ENCODE results near the gene SLC25A39. TPM values are rescaled to one million over a fixed set of nuclear protein-coding genes. Genes with fewer than 3 reads are reported as not detected.

SLC25A39 gene
- total and polyA plus RNA-seq, 5 experiments from 2014 or later = 94.9 to 176 (median 133) TPM

DNA sequence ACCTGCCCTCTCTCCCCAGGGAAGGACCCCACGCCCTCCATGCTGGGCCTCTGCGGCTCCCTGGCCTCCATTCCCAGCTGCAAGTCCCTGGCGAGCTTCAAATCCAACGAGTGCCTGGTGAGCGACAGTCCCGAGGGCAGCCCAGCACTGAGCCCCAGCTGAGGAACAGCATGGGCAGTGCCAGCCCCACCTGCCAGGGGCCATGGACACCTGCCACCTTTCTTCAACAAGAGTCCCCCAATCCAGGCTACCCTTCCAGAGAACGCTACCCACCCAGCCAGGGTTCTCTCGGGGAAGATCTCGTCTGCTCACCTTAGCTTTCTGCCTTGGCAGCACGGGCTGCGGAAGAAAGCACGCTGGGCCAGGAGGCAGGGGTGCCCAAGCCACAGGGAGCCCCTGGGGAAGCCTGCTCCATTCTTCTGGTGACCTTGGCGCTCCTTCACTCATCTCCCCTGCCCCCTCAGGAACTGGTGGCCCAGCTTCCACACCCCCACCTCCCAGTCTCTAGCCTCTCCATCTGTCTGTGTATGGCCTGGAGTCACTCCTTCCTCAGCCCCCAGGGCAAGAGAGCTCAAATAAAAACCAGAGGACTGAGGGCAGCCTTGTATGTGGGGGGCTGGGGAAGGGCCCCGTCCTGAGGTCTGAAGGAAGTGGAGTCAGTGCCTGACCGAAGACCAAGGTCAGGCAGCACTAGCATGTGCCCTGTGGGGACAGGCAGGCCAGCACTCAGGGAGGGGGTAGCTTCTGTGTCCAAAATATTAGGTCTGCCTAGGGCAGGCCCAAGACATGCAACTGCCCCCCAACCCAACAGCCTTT lies 6.3 kb downstream of the SLC25A39 start:
- Mint-ChIP-seq H3K4me3 (no peak overlapping the region), H3K4me1 (peaks cover 12 to 32% (median 20%) of the 10 kb centered on the region in 4 donors), H3K9me3 (no peaks in the 10 kb centered on the region), H3K27ac (no peak overlapping the region), H3K36me3 (peaks cover 0 to 26% (median 2%) of the 10 kb centered on the region in 3 donors), H3K27me3 (peaks cover 15 to 36% (median 25%) of the 10 kb centered on the region in 5 donors)
- ATAC-seq (no peak), DNase-seq (peak in 1 of 10 donors; percentile 53)
- POLR2A ChIA-PET = interaction anchor here (0.5 to 14.5 kb wide), 5 partner anchors 9 to 103 kb away, joined by 3 to 445 read pairs (median 3); partner anchors contain the start of gene UBTF

GRCh38 chr17:44317545-44317944 lies 7.1 kb downstream of the SLC25A39 start:
- no peak for ATAC-seq
- POLR2A ChIA-PET = interaction anchor here (0.5 to 14.5 kb wide), 7 partner anchors 9 to 102 kb away, joined by 3 to 445 read pairs (median 6); partner anchors contain the start of gene UBTF
- Mint-ChIP-seq H3K9me3 (no peaks in the 10 kb centered on the region), H3K4me3 (peak overlapping the region in 4 of 10 donors; percentile 6 to 65 (median 42)), H3K4me1 (peaks cover 12 to 25% (median 19%) of the 10 kb centered on the region in 4 donors), H3K36me3 (peaks cover 0 to 26% (median 2%) of the 10 kb centered on the region in 3 donors), H3K27me3 (peaks cover 15 to 41% (median 25%) of the 10 kb centered on the region in 5 donors), H3K27ac (peak overlapping the region in 1 of 10 donors; percentile 6)
- peak in 1 of 10 donors; percentile 9 for DNase-seq

DNA sequence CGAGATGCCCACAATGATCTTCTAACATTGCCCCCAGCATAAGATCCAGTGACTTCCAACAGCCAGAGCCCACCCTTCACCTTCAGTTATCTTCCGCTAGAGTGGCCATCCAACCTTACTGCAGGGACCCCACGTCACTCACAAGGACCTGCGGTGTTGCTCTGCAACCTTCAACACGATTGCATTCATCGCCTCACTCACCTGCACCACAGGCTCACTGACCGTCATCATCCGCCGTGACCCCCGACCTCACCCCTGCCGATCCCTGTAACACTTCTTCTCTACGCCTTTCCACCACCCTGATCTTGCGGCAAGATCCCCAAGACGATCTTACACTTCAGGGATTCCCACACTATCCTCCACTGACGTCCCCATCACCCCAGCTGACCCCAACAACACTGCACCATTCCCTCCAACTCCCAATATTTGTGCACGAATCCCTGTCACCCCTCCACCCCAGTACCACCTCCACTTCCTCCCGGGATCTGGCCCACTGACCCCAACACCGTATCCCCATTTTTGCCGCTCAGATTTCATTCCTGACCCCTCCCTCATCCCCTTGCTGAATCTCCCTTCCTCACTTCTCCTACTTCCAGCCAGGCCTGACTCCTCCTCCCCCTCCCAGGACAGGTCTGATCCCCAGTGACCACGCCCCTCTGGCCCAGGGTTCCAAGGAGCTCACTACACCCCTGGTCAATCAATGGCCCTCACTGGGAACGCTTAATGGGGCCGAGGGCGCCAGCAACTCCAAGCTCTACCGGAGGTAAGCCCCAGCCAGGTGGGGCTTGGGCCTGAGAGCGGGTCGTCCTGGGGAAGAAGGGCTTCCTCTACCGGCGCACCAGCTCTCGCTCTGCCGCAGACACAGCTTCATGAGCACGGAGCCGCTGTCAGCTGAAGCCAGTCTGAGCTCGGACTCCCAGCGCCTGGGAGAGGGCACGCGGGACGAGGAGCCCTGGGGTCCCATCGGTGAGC lies 8.6 kb downstream of the SLC25A39 start:
- DNase-seq = peak in 1 of 10 donors; percentile 49
- peak in 1 of 2 donors; percentile 36 for ATAC-seq
- Mint-ChIP-seq H3K27me3 (peaks cover 15 to 41% (median 29%) of the 10 kb centered on the region in 5 donors), H3K4me1 (peaks cover 12 to 17% (median 15%) of the 10 kb centered on the region in 4 donors), H3K36me3 (peaks cover 0 to 14% (median 0%) of the 10 kb centered on the region in 3 donors), H3K9me3 (no peaks in the 10 kb centered on the region), H3K4me3 (peak overlapping the region; percentile 69 to 87 (median 78)), H3K27ac (peak overlapping the region in 1 of 10 donors; percentile 14)
- POLR2A ChIA-PET = interaction anchor here (0.5 to 14.5 kb wide), 3 partner anchors 11 to 100 kb away, joined by 7 to 445 read pairs (median 8); partner anchors contain the start of gene UBTF

DNA sequence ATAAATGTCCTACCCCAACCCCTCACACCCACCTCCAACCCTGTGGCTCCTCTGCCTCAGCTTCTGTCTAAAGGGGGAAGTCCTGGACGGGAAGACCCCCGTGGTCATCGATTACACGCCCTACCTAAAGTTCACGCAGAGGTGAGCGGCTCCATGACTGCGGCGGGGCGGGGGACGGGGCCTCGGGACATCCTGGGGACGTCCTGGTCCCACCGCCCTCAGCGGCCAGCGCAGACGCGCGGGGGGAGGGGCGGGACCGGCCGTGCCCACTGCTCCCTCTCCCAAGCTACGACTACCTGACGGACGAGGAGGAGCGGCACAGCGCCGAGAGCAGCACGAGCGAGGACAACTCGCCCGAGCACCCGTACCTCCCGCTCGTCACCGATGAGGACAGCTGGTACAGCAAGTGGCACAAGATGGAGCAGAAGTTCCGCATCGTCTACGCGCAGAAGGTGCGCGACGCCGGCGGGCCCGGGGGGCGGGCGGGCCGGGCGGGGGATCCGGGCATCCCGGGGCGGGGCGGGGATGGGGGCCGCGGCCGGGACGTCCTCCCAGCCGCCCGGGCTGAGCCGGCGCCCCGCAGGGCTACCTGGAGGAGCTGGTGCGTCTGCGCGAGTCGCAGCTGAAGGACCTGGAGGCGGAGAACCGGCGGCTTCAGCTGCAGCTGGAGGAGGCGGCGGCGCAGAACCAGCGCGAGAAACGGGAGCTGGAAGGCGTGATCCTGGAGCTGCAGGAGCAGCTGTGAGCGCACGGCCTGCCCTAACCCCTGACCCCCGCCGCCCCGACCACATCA lies 9.6 kb downstream of the SLC25A39 start:
- H3K27ac Mint-ChIP-seq = no peak overlapping the region
- peaks cover 15 to 41% (median 29%) of the 10 kb centered on the region in 5 donors for H3K27me3 Mint-ChIP-seq
- peak; percentile 80 to 81 for ATAC-seq
- H3K4me1 Mint-ChIP-seq = peaks cover 13 to 19% (median 16%) of the 10 kb centered on the region in 4 donors
- peak overlapping the region; percentile 67 to 87 (median 78) for H3K4me3 Mint-ChIP-seq
- DNase-seq = peak in 5 of 10 donors; percentile 12 to 66 (median 35)
- no peaks in the 10 kb centered on the region for H3K9me3 Mint-ChIP-seq
- H3K36me3 Mint-ChIP-seq = peaks cover 0 to 10% (median 0%) of the 10 kb centered on the region in 3 donors
- POLR2A ChIA-PET = interaction anchor here (14.5 kb wide), 1 partner anchor 99 kb away, joined by 445 read pairs; the partner anchor contains the start of gene UBTF

DNA sequence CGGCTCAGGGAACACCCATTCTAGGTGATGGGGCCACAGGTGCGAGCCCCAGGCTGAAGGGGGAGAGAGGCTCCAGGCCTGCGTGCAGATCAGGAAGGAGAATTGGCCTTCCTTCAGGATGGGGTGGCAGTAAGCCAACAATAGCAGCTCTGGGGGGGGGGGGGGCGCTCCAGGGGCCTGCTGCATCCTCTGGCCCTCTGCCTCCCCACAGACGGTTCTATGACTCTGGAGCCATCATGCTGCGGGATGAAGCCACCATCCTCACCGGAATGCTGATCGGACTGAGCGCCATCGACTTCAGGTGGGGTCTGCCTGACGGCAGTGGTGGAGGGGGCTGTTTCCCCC lies 10.1 kb downstream of the SLC25A39 start:
- POLR2A ChIA-PET = interaction anchor here (14.5 kb wide), 1 partner anchor 99 kb away, joined by 445 read pairs; the partner anchor contains the start of gene UBTF
- H3K36me3 Mint-ChIP-seq = peaks cover 0 to 6% (median 0%) of the 10 kb centered on the region in 3 donors
- peaks cover 15 to 42% (median 34%) of the 10 kb centered on the region in 5 donors for H3K27me3 Mint-ChIP-seq
- H3K4me1 Mint-ChIP-seq = peaks cover 18 to 23% (median 20%) of the 10 kb centered on the region in 4 donors
- peak in 1 of 10 donors; percentile 16 for DNase-seq
- no peaks in the 10 kb centered on the region for H3K9me3 Mint-ChIP-seq
- no peak for ATAC-seq
- peak overlapping the region; percentile 28 to 78 (median 65) for H3K4me3 Mint-ChIP-seq
- H3K27ac Mint-ChIP-seq = peak overlapping the region in 1 of 10 donors; percentile 59

- Mint-ChIP-seq H3K27ac (peak overlapping the region in 1 of 10 donors; percentile 59), H3K36me3 (peaks cover 0 to 2% (median 0%) of the 10 kb centered on the region in 3 donors), H3K4me1 (peaks cover 20 to 24% (median 20%) of the 10 kb centered on the region in 4 donors), H3K27me3 (peaks cover 15 to 43% (median 34%) of the 10 kb centered on the region in 5 donors), H3K9me3 (no peaks in the 10 kb centered on the region), H3K4me3 (peak overlapping the region in 9 of 10 donors; percentile 32 to 78 (median 66))
- ATAC-seq = no peak
- no peak for DNase-seq
- POLR2A ChIA-PET = interaction anchor here (14.5 kb wide), 1 partner anchor 98 kb away, joined by 445 read pairs; the partner anchor contains the start of gene UBTF
These were observed 10.6 kb downstream of the SLC25A39 start for GRCh38 chr17:44314031-44314430.

DNA sequence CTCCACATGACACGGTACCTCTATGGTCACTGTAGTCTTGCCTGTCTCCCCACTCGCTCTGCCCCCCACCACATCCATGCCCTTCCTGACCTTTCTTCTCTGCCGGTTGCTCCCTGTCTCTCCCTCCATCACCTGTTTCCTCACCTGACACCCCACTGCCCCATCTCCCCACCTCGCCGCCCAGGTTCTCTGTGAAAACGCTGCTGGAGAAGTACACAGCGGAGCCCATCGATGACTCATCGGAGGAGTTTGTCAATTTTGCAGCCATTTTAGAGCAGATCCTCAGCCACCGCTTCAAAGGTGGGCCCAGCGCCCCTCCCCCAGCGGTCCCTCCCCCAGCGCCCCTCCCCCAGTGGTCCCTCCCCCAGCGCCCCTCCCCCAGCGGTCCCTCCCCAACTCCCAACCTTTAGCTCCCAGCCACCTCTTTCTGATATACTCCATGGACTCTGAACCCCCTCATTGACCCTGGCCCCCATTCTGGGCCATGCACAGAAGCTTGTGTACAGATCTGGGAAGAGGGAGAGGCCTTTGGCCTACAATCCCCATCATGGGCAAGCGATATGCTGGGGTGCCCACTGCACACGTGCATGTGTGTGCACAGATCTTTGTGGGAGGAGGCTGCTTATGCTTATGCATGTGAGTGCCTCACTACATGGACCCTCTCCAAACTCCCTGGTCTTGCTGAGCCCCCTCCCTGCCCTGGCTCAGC lies 12.1 kb downstream of the SLC25A39 start:
- POLR2A ChIA-PET = interaction anchor here (1.5 to 1.6 kb wide), 2 partner anchors 14 to 91 kb away, joined by 3 to 5 read pairs; no protein-coding TSS in a partner anchor
- H3K36me3 Mint-ChIP-seq = peaks cover 0 to 2% (median 0%) of the 10 kb centered on the region in 3 donors
- H3K27me3 Mint-ChIP-seq = peaks cover 15 to 41% (median 32%) of the 10 kb centered on the region in 5 donors
- no peaks in the 10 kb centered on the region for H3K9me3 Mint-ChIP-seq
- ATAC-seq (no peak), DNase-seq (no peak)
- peaks cover 19 to 31% (median 24%) of the 10 kb centered on the region in 4 donors for H3K4me1 Mint-ChIP-seq
- peak overlapping the region in 3 of 10 donors; percentile 10 to 15 (median 10) for H3K4me3 Mint-ChIP-seq
- H3K27ac Mint-ChIP-seq = no peak overlapping the region

DNA sequence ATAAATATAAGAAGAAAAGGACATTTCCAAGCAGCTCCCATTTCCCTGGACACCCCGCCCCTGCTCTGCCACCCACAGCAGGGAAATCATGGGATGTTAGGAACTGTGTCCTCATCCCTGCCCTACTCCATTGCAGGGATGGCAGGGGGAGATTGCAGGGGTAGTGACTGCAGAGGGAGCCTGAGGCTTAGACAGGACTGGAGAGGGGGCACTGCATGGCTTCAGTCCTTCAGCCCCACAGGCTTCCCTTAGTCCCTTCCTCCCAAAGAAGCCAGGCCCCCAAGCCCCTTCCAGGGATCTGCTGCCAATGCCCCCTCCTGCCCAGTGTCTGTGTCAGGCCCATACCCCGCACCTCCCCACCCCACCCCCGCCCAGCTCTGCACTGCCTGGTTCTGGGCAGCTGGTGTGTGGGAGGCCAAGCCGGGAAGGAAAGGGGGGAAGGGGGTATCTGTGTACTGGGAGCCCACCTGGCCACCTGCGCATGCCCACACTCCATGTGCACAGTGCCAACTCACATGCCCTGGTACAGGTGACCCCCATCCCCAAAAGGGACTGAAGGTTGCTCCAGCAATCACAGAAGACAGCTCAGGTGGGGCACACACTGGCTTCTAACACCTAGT lies 13.0 kb downstream of the SLC25A39 start:
- no peak overlapping the region for H3K27ac Mint-ChIP-seq
- H3K4me3 Mint-ChIP-seq = no peak overlapping the region
- peaks cover 0 to 2% (median 0%) of the 10 kb centered on the region in 3 donors for H3K36me3 Mint-ChIP-seq
- H3K27me3 Mint-ChIP-seq = peaks cover 17 to 43% (median 33%) of the 10 kb centered on the region in 5 donors
- peaks cover 21 to 35% (median 28%) of the 10 kb centered on the region in 4 donors for H3K4me1 Mint-ChIP-seq
- POLR2A ChIA-PET = interaction anchor here (1.5 to 1.6 kb wide), 2 partner anchors 15 to 90 kb away, joined by 3 to 5 read pairs; no protein-coding TSS in a partner anchor
- ATAC-seq = no peak
- H3K9me3 Mint-ChIP-seq = no peaks in the 10 kb centered on the region
- no peak for DNase-seq

DNA sequence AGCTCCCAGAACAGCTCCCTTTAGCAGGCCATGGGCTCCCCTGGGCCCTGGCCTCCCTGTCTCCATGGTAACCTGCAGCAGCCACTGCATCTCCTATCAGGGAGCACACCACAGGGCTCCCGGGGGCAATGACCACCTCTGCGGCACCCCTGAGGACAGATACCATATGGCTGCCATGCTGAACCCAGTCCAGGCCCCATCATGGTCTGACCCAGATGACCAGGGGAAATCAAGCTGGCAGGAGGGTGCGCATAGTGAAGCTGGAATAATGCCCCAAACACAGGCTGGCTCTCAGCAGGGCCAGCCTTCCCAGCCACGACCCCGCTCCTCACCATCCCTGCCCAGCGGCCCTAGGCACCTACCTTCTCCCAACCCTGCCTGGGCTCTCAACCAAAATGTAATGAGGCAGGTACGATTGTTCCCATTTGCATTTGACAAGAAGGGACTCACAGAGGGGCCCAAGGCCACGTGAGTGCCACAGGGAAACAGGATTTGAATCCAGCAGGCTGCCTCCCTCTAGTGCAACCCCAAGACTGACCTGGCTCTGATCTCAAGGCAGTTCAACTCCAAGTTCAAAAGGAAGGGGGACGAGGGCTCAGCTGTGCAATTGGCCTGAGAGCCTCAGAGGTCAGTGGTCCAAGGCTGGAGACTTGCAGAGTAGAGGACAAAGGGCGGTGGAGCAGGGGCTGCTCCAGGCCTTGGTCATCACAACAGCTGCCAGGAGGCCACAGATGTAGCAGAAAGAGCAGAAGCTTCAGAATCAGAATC lies 13.8 kb downstream of the SLC25A39 start:
- Mint-ChIP-seq H3K36me3 (no peaks in the 10 kb centered on the region), H3K4me3 (no peak overlapping the region), H3K27ac (peak overlapping the region in 1 of 10 donors; percentile 43), H3K4me1 (peaks cover 15 to 29% (median 21%) of the 10 kb centered on the region in 4 donors), H3K27me3 (peaks cover 13 to 41% (median 34%) of the 10 kb centered on the region in 5 donors), H3K9me3 (no peaks in the 10 kb centered on the region)
- no peak for ATAC-seq
- DNase-seq = no peak
- POLR2A ChIA-PET = interaction anchor here (0.6 to 3.1 kb wide), 5 partner anchors 14 to 93 kb away, joined by 3 to 28 read pairs (median 3); partner anchors contain the start of gene SLC25A39

Data from naive thymus-derived CD8-positive, alpha-beta T cell (primary cell).